ENCODE measurements around the gene WWC2.

WWC2 gene

GRCh38 chr4:183155450-183156184, 56.6 kb downstream of the WWC2 start:
- CTCF ChIA-PET = no interaction called here
- no peak for TF ChIP-seq PATZ1 (tag by site-specific recombination; IDR thresholded peaks at IDR 0.05)
- no peak for TF ChIP-seq ZBTB6 (tag by site-specific recombination; IDR thresholded peaks at IDR 0.05)
- TF ChIP-seq PRDM10 (tag by site-specific recombination; IDR thresholded peaks at IDR 0.05) = peak; percentile 61
- no peak for TF ChIP-seq ZNF501 (tag by site-specific recombination; IDR thresholded peaks at IDR 0.05)
- peak; percentile 54; the same call in 1 of the 2 replicates for TF ChIP-seq ATF2 (tag by site-specific recombination; IDR thresholded peaks at IDR 0.05; ENCODE audit: low read depth)
- TF ChIP-seq ZNF416 (tag by site-specific recombination; IDR thresholded peaks at IDR 0.05) = no peak

GRCh38 chr4:183157215-183157614, 58.2 kb downstream of the WWC2 start:
- Histone ChIP-seq H3K36me3 (ENCODE audit: control insufficient read depth in 2 of 2, insufficient read depth in 1 of 2, low read length in 2 of 2) (no peaks in the 10 kb centered on the region), H3K27ac (ENCODE audit: extremely low read depth, low read depth, low read length) (no peak overlapping the region), H3K4me1 (ENCODE audit: control insufficient read depth, insufficient read depth, low read length) (0 out of 2 replicates have a peak, but pooled peaks cover 2% of the 10 kb centered on the region), H3K9me3 (ENCODE audit: control insufficient read depth, insufficient read depth, low read depth, low read length) (no peaks in the 10 kb centered on the region), H3K4me3 (ENCODE audit: low read depth, low read length) (no peak overlapping the region)
- POLR2A ChIA-PET = no interaction called here
- TF ChIP-seq ZFP41 (tag by site-specific recombination; IDR thresholded peaks at IDR 0.05; ENCODE audit: borderline replicate concordance) (no peak), ZSCAN23 (tag by site-specific recombination; IDR thresholded peaks at IDR 0.05) (no peak), ZNF184 (tag by site-specific recombination; IDR thresholded peaks at IDR 0.05) (no peak), ZNF433 (tag by site-specific recombination; IDR thresholded peaks at IDR 0.05; ENCODE audit: low read depth) (no peak), ZNF658 (tag by site-specific recombination; IDR thresholded peaks at IDR 0.05) (no peak), ZBTB11 (tag by site-specific recombination; conservative IDR thresholded peaks at IDR 0.05; ENCODE audit: low read depth) (no peak), ZNF10 (tag by site-specific recombination; IDR thresholded peaks at IDR 0.05) (no peak), TRIM28 (IDR thresholded peaks at IDR 0.05; ENCODE audit: borderline replicate concordance, low read length) (no peak), HOXC10 (CRISPR knock-in tag; IDR thresholded peaks at IDR 0.05) (no peak)
- CTCF ChIA-PET = interaction anchor here (0.7 kb wide), 1 partner anchor 89 kb away, joined by 3 read pairs; no protein-coding TSS in a partner anchor

More at GRCh38 chr4:183155450-183156184, 56.6 kb downstream of the WWC2 start:
- Histone ChIP-seq H3K4me1 (ENCODE audit: control insufficient read depth, insufficient read depth, low read length) (0 out of 2 replicates have a peak, but pooled peaks cover 2% of the 10 kb centered on the region), H3K9me3 (ENCODE audit: control insufficient read depth, insufficient read depth, low read depth, low read length) (no peaks in the 10 kb centered on the region), H3K36me3 (ENCODE audit: control insufficient read depth in 2 of 2, insufficient read depth in 1 of 2, low read length in 2 of 2) (no peaks in the 10 kb centered on the region), H3K4me3 (ENCODE audit: low read depth, low read length) (no peak overlapping the region), H3K27ac (ENCODE audit: extremely low read depth, low read depth, low read length) (no peak overlapping the region)
- POLR2A ChIA-PET = no interaction called here
